GM10847 (cell line): ENCODE results near the gene LIPC.

ENCODE experiments used
- POLR2A ChIP-seq: IDR thresholded peaks from 2 replicates; pipeline ENCODE4 v1.6.1; 2011; ENCODE audit not compliant: insufficient read length; ENCODE audit errors: extremely low read depth

The LIPC gene

DNA sequence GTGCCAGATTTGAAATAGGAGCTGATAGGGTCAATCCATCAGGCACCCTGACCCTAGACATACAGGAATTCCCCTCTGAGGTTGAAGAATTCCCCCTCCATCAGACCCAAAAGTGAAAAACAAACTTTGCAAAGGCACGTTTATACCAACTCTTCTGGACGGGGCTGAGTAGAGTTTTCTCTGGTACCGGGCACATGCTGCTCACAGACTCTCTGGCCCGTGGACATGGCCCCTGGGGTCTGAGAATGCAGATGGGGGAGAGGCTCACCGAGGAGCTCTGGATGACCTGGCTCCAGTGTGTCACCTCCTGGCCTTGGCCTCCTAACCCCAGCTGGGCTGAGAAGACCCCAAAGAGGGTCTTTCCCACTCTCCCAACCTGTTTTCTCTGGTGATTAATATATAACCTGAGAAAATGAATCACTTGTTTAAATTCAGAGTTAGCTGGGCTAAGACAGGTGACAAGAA is 11.2 kb upstream of the LIPC start:
- no peak for TF ChIP-seq POLR2A

DNA sequence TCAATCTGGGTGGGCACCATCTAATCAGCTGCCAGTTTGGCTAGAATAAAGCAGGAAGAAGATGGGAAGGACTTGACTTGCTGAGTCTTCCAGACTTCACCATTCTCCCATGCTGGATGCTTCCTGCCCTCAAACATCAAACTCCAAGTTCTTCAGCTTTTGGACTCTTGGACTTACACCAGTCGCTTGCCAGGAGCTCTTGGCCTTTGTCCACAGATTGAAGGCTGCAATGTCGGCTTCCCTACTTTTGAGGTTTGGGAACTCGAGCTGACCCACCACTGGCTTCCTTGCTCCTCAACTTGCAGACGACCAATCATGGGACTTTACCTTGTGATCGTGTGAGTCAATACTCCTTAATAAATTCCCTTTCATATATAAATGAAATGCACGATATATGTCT is 8.6 kb upstream of the LIPC start:
- no peak for TF ChIP-seq POLR2A

DNA sequence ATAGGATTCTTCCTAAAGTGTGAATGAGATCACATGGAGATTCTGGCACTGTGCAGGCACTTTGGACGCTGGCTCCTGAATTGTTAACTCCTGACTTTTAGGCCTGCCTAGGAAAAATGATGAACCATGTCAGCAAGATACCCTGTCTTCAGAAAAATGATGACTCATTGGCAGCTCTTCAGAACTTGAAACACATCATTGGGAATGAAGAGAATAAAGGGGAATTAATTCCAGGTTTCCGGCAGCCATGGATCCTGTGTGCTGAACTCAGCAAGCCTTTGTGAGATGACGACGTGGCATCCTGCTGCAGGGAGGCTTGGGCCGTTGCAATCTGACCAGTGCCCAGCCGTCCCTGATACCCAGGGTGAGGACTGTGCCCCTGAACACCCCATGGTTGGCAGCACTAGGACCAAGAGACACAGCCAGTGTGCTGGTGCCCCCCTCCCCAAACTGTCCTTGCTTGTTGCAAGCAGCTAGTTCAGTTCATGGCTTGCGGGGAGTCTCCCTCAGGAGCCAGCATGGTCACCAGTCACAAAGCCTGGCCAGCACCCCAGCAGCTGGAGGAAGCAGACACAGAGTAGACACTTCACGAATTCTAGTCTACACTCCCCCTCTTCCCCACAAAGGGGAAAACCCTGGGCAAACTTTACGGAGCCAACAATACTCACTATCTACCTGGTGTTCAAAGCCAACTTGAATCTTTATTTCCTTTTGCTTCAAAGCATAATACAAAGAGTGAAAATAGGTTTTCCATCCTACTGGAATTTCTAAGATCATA is 7.8 kb upstream of the LIPC start:
- no peak for TF ChIP-seq POLR2A

DNA sequence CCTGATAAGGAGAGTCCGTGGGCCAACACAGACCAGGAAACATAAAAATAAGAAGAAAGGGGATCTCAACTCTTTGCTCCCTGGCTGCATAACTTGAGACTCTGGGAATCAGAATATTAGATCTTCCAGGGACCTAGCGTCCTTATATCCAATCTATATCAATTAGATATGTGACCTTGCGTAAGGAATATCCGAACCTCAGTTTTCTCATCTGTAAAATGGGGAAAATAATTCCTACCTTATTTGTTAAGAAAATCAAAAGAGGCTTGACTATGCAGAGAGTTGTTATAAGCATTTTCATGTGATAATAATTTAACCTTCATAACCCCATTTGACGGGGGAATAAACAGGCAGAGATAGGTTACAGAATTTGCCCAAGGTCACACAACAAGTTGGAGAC is 7.1 kb upstream of the LIPC start:
- TF ChIP-seq POLR2A = no peak

DNA sequence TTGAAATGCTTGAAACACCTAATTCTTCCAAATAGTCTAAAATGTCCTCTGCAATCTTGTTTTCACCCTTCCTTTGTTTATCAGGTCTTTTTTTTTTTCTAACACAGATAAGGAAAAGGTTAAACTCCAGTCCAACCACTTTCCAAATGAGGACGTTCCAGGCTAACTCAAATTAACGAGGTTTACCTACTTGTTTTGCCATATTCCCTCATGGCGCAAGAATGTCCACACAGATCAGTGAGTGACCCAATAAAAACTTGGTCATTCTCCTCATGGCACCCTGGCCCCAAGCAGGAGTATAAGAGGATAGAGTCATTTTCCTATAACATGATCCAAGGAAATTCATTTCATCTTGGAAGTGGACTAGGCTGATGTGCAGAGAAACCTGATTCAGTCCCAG is 6.6 kb upstream of the LIPC start:
- no peak for TF ChIP-seq POLR2A

DNA sequence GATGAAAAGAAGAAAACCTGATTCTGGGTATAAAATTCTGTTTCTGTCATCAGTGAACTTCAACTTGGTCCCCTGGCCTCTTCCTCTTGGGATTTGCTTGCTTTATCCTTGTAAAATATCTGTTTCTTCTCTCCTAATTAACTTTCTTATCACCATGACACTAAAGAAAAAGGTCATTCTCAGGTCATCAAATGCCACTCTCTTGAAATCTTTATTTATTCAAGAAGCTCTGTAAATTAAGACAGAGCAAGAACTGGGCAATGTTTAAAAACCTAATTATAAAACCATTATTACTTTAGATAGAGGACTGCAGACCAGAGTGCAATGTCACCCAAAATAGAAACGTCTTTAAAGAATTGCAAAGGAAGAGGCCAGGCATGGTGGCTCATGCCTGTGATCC is 6.0 kb upstream of the LIPC start:
- no peak for TF ChIP-seq POLR2A

DNA sequence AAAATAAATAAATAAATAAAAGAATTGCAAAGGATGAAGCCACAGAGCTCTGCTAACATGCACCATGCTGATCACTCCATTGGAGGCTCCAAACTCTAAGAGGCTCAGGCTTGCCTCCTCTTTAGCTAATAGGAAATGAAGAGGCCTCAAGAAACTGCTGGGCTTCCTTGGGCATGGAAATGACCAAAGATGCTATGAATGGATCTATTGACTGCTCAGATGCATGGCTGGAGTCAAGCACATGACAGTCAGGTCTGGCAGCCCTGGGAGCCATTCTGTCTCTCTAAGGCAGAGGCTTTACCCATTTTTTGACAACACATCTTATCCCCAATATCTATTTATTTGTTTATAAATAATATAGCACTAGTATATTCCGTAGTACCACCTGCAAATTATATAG is 5.3 kb upstream of the LIPC start:
- no peak for TF ChIP-seq POLR2A

DNA sequence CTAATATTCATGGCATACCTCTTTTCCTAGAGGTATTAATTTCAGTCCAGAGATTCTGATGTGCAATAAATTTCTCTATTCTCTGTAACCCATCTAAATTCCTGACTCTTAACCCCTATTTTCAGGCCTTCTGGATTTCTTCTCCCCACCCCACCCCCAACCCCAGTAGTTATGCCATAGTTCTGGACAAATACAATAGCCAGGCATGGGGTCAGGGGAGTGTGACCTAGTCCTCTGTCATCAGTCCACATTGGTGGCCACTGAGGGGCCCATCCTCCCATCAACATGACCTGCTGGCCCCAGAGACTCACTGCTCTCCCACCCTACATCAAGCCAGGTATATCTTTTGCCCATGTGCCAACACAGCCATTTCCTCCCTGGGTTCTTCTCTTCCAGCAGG is 3.8 kb upstream of the LIPC start:
- TF ChIP-seq POLR2A = no peak

DNA sequence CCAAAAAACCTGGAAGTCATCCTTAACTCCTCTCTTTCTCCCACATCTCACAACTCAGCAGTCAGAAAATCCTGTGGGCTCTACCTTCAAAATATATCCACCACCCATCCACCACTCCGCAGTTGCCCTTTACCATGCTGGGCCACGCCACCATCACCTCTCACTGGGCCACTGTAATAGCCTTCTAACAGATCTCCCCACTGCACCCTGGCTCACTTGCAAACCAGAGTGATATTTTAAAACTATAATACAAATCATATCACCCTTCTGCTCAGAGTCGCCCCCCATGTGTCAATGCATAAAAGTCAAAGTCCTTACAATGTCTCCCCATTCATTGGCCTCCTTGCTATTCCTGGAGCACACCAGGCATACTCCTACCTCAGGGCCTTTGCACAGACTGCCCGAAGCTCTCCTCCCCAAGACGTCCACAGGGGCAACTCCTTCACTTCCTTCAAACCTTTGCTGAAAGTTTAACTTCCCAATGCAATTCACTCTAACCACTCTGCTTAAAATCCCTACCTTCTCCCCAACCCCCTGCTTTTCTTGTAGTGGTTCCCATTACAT is 1.5 kb upstream of the LIPC start:
- no peak for TF ChIP-seq POLR2A

DNA sequence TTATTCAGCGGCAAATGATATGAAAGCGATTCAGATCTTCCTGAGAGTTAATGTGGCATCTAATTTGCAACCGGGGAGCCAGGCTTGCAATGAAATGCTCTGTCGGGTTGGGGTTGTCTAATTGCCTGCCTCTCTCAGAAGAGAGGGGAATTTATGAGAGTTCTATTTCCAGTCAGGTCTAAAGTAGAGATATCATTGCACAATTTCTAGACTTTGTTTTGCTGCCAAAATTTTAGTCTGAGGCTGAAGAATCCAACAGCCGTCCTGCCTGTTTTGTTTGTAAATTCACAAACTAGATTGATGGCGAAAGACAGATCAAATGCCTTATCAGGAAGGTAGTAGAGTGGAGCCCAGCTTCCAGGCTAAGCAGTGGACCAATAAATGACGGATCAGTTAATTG is 610 bp downstream of the LIPC start:
- no peak for TF ChIP-seq POLR2A

DNA sequence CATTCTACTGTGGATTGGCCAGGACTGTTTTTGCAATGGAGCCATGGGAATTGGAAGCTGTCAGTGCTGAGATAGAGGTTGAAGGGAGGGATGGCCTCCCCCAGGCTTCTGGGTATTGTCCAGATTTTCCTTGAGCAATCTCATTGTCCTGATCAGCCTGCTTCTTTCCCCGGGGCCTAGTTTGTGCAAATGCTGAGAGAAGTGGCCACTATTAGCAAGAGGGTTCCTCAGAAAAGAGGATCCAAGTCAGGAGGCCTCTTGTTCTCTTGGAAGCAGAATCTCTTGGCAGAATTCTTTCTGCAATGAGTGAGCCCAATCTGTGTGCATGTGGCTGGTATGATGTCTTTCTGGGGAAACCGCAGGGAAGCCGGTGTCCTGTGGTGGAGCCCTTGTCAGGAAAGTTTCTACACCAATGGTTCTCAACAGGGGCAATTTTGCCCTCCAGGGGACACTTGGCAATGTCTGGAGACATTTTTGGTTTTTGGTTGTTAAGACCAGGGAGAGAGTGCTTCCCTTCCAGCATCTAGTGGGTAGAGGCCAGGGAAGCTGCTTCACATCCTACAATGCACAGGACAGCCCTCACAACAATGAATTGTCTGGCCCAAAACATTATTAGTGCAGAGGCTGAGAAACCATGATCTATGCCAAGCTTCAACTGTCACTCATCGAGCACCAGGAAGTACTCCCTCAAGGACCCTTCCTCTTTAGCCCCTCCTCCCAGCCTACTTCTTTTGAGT is 2.0 kb downstream of the LIPC start:
- no peak for TF ChIP-seq POLR2A

DNA sequence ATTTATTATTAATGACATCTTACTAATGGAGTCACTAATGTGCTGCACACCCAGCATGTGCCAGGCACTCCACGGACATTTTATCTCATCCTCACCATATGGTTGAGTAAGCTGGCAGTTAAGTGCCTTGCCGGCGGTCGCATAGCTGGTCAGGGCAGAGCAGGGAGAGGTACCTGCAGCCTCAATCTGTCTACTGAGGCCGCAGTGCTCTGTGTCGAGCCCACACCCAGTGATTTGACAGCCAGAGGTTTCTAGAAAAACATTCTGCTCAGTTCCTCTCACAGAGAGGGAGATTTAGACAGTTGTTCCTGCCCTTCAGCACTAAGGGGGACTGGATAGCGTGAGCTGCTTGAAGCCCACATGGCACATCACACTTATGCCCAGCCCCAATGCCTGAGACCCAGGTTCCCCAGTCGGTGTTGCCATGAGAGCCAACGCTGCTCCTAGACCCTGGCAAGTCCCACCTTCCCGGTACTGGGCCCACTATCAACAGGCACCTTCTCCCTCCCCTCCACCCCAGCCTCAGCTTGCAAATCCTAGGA is 2.6 kb downstream of the LIPC start:
- TF ChIP-seq POLR2A = no peak

DNA sequence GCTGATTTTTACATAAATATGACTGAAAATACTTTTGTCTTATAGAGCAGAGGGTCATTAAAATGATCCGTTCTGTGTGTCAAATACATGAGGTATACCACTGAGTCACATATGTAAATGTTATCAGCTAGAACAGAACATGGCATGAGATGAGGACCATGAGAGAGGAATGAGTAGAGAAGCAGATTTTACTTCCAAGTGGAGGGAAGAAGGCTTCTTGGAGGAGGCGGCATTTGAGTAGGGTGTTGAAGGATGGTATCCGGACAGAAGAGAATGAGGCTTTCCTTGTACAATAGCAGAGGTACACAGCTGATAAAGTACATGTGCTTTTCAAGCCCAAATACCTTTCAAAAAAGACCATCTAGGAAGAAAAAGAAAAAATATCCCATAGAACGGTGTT is 4.8 kb downstream of the LIPC start:
- no peak for TF ChIP-seq POLR2A

DNA sequence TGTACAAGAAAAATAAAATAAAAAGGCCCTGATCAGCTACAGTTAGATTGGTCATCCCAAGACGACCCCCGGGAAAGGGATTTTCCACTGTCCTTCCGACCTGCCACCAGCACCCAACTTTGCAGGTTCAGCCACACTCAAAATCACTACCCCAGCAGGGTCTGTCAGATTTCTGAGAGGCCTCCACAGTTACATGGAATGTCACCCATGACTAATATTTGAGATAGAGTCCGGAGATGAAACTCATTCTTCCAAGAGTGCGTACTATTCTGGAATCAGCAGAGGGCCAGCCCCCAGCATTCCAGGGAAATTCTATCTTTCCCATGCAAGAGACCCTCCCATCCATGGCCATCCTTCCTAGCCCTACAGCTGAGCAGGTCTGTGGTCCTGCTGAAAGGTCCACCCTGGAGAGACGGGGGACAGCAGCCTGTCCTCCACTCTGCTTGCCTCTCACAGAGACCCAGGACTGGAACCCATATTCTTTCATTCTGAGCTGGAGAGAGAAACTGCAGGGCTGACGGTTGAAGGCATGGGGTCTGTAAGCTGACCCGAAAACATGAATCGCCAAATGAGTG is 5.8 kb downstream of the LIPC start:
- TF ChIP-seq POLR2A = no peak

DNA sequence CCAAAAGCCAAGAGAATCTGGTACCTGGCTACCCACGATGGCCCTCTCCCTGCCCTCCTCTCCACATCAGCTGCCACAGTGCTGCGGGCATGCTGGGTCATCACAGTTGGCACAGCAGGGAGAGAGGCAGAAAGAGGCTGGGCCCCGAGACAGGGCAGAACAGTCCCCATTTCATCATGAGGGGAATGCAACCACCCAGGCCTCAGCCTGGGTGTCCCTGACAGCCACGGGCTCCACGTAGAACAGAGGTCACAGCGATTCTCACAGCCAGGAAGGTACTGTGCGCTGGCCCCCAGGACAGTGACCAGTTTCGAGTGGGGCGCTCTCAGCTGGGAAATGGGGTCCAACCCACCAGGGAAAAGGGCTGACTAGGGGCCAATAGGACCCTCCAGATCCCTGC is 6.3 kb downstream of the LIPC start:
- TF ChIP-seq POLR2A = no peak

DNA sequence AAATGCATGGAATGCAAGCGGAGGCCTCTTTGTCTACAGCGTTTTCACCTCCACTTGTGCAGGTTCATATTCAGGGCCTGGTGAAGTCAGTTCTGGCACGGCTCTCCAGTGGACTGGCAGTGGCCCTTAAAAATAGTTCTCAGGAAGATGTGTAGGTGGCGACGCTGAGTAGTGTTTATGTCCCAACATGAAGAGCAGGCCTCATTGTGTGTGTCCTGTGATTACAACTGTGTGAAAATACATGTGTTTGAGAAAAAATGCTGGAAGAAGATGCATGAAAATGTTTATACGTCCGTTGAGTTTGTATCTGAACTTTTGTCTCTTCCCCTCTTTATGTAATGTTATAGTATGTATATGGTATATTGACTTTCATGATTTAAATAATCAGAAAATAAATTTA is 7.2 kb downstream of the LIPC start:
- TF ChIP-seq POLR2A = no peak
